IMR-90 (cell line): ENCODE data around the gene HYI. TPM values are rescaled to one million over a fixed set of nuclear protein-coding genes. Genes with fewer than 3 reads are reported as not detected.

ENCODE experiments used
- ATAC-seq: fragments of 200-7000 bp; cut with Tn5 transposase; 2 replicates; pipeline ENCODE4 v1.9.1; 2020; ENCODE audit warnings: low read depth, mild to moderate bottlenecking, moderate library complexity
- BruUV-seq: library from RNA; stranded (reverse); fragments of 400-500 nt; replicated peaks from 2 replicates; lab custom pipeline; 2021; lab: Mats Ljungman, UMichigan
- CTCF ChIA-PET: fragments of 300-600 bp; formaldehyde crosslinking; extraction: SDS; loops from one replicate; lab custom pipeline; 2021; ENCODE audit warnings: antibody characterized with exemption; lab: Yijun Ruan, JAX
- POLR2A ChIA-PET: fragments of 300-600 bp; sonication (Branson Sonifier 250); formaldehyde crosslinking; loops from one replicate; lab custom pipeline; 2022; ENCODE audit warnings: antibody characterized with exemption; ENCODE audit not compliant: unreplicated experiment; lab: Charles Lee
- DNase-seq: peaks from one replicate; pipeline ENCODE4 v3.0.0; 2013
- H2AFZ ChIP-seq: replicated peaks from 2 replicates; pipeline ENCODE3; 2013; ENCODE audit warnings: low read length, mild to moderate bottlenecking; ENCODE audit not compliant: poor library complexity
- H2AK5ac ChIP-seq: 2 replicates; pipeline ENCODE4 v1.6.1; 2013; ENCODE audit warnings: low read depth, low read length, inconsistent platforms
- H2AK9ac ChIP-seq: replicated peaks from 2 replicates; pipeline ENCODE3; 2013; ENCODE audit warnings: mild to moderate bottlenecking, low read depth, low read length, moderate library complexity; ENCODE audit not compliant: poor library complexity
- H2BK120ac ChIP-seq: 2 replicates; pipeline ENCODE4 v1.6.1; 2013; ENCODE audit warnings: low read depth, low read length, inconsistent platforms
- H2BK15ac ChIP-seq: 3 replicates; pipeline ENCODE4 v1.6.1; 2013; ENCODE audit warnings: low read depth, low read length, inconsistent platforms
- H2BK20ac ChIP-seq: 2 replicates; pipeline ENCODE4 v1.6.1; 2013; ENCODE audit warnings: low read depth, mild to moderate bottlenecking, inconsistent platforms, low read length, moderate library complexity
- H2BK5ac ChIP-seq: 2 replicates; pipeline ENCODE4 v1.6.1; 2013; ENCODE audit warnings: mild to moderate bottlenecking, low read depth, low read length, inconsistent platforms; ENCODE audit not compliant: poor library complexity, severe bottlenecking
- H3K14ac ChIP-seq: replicated peaks from 2 replicates; pipeline ENCODE4 v1.6.1; 2013; ENCODE audit warnings: low read depth, low read length, inconsistent platforms
- H3K18ac ChIP-seq: 2 replicates; pipeline ENCODE4 v1.6.1; 2013; ENCODE audit warnings: low read depth, low read length, control low read depth
- H3K23ac ChIP-seq: 2 replicates; pipeline ENCODE4 v1.6.1; 2013; ENCODE audit warnings: low read depth, low read length, inconsistent platforms
- H3K27ac ChIP-seq: 2 replicates; pipeline ENCODE4 v1.5.1; 2013; ENCODE audit warnings: mild to moderate bottlenecking, control low read depth, low read length; ENCODE audit not compliant: insufficient read depth
- H3K27me3 ChIP-seq: 2 replicates; pipeline ENCODE4 v1.6.1; 2013; ENCODE audit warnings: low read length; ENCODE audit not compliant: control insufficient read depth, insufficient read depth
- H3K36me3 ChIP-seq: 2 replicates; pipeline ENCODE4 v1.6.1; 2013; ENCODE audit warnings: low read length, mixed read lengths; ENCODE audit not compliant: control insufficient read depth, insufficient read depth
- H3K4ac ChIP-seq: 2 replicates; pipeline ENCODE4 v1.6.1; 2013; ENCODE audit warnings: low read depth, low read length, inconsistent platforms
- H3K4me1 ChIP-seq: 2 replicates; pipeline ENCODE4 v1.6.1; 2013; ENCODE audit warnings: low read length, mixed read lengths; ENCODE audit not compliant: control insufficient read depth, insufficient read depth
- H3K4me2 ChIP-seq: 2 replicates; pipeline ENCODE4 v1.6.1; 2013; ENCODE audit warnings: low read depth, mild to moderate bottlenecking, control low read depth, low read length, moderate library complexity
- H3K4me3 ChIP-seq: 2 replicates; pipeline ENCODE4 v1.5.1; 2013; ENCODE audit warnings: low read depth, mild to moderate bottlenecking, control low read depth, low read length, moderate library complexity; ENCODE audit not compliant: insufficient read depth
- H3K56ac ChIP-seq: 2 replicates; pipeline ENCODE4 v1.6.1; 2013; ENCODE audit warnings: low read length, inconsistent platforms; ENCODE audit not compliant: insufficient read depth; ENCODE audit errors: extremely low read depth
- H3K79me1 ChIP-seq, 2 experiments: 2 replicates each; pipeline ENCODE4 v1.6.1; 2013; ENCODE audit warnings: low read length in 2 of 2, inconsistent platforms in 1 of 2, low read depth in 1 of 2
- H3K9ac ChIP-seq: 2 replicates; pipeline ENCODE4 v1.6.1; 2013; ENCODE audit warnings: low read depth, low read length, control low read depth
- H3K9me1 ChIP-seq: 2 replicates; pipeline ENCODE4 v1.6.1; 2013; ENCODE audit warnings: low read length, inconsistent platforms; ENCODE audit not compliant: insufficient read depth
- H3K9me3 ChIP-seq: 2 replicates; pipeline ENCODE4 v1.6.1; 2013; ENCODE audit warnings: low read length; ENCODE audit not compliant: control insufficient read depth, insufficient read depth
- H4K20me1 ChIP-seq: 2 replicates; pipeline ENCODE4 v1.6.1; 2013; ENCODE audit warnings: low read length, inconsistent platforms; ENCODE audit not compliant: insufficient read depth
- H4K5ac ChIP-seq: 2 replicates; pipeline ENCODE4 v1.6.1; 2013; ENCODE audit warnings: mild to moderate bottlenecking, low read depth, low read length, control low read depth
- H4K8ac ChIP-seq, 2 experiments: 2 replicates each; pipeline ENCODE4 v1.6.1; 2013; ENCODE audit warnings: low read depth in 2 of 2, low read length in 2 of 2, control low read depth in 1 of 2, inconsistent platforms in 1 of 2
- H4K91ac ChIP-seq: 2 replicates; pipeline ENCODE4 v1.6.1; 2013; ENCODE audit warnings: low read depth, low read length, inconsistent platforms; ENCODE audit not compliant: insufficient read depth
- CEBPB ChIP-seq: IDR thresholded peaks from 2 replicates; pipeline ENCODE4 v1.6.1; 2012; ENCODE audit warnings: low read depth, low read length, improper control_type of control experiment
- NFE2L2 ChIP-seq: fragments of 150-350 bp; IDR thresholded peaks from 2 replicates; pipeline ENCODE4 v1.6.1; 2016; ENCODE audit warnings: low read depth, mild to moderate bottlenecking, low read length
- WGBS, 2 experiments: methylation state at CpG; one replicate each; pipeline versions ENCODE4 v1.1.5 to v1.1.7; 2013; ENCODE audit warnings: missing lambda C conversion rate in 2 of 2; ENCODE audit not compliant: insufficient read length in 1 of 2; ENCODE audit errors: extremely low coverage in 2 of 2; 5-methylcytosine and 5-hydroxymethylcytosine counted together
- dilution Hi-C: fragments of 300-500 bp; cut with HindIII; formaldehyde crosslinking; loops from one replicate; pipeline ENCODE4 v1.14.3; 2018; ENCODE audit warnings: low sequenced_read_pairs; ENCODE audit not compliant: unreplicated experiment
- in situ Hi-C: fragments of 300-500 bp; cut with MboI; formaldehyde crosslinking; loops from 3 replicates; pipeline ENCODE4 v1.14.3; 2019; ENCODE audit warnings: low sequenced_read_pairs, inconsistent platforms, mixed read lengths
- intact Hi-C: fragments of 100-400 bp; cut with micrococcal nuclease; formaldehyde crosslinking; loops from 2 replicates; pipeline ENCODE4 v1.10.0; 2022
- polyA plus RNA-seq, 3 experiments: library from polyadenylated mRNA; depleted of rRNA; stranded (reverse); fragments of >200 nt; gene quantifications; 2 replicates each; pipeline ENCODE4 v1.2.3, GENCODE V29; 2012; ENCODE audit warnings: low replicate concordance in 1 of 3
- total RNA-seq: library from RNA; depleted of rRNA; stranded (reverse); fragments of >200 nt; gene quantifications from 2 replicates; pipeline ENCODE4 v1.2.3, GENCODE V29; 2012

Gene HYI
- total and polyA plus RNA-seq, 2 of the 4 experiments (the other 2 are of a cell fraction): 21.5 to 53.7 TPM

GRCh38 chr1:43484367-43484766, 30.6 kb upstream of the HYI start:
- TF ChIP-seq CEBPB (peak; percentile 26; the same call in 1 of the 2 replicates), NFE2L2 (no peak)

More at GRCh38 chr1:43484367-43484766, 30.6 kb upstream of the HYI start:
- H4K5ac ChIP-seq: no peak overlapping the region
- H3K9me1 ChIP-seq: no peaks in the 10 kb centered on the region
- dilution Hi-C loops: no loop called here
- H4K8ac ChIP-seq: no peak overlapping the region
- H3K18ac ChIP-seq: no peak overlapping the region
- H3K56ac ChIP-seq: no peak overlapping the region
- no peak overlapping the region for H3K4me3 ChIP-seq
- no peak overlapping the region for H3K4me2 ChIP-seq
- H3K4ac ChIP-seq: no peak overlapping the region
- ATAC-seq: no peak
- no peak overlapping the region for H2AFZ ChIP-seq
- intact Hi-C loops: no loop called here
- WGBS, 2 experiments: no CpG with 5 or more reads among the region's 2 CpGs
- no peak overlapping the region for H2BK120ac ChIP-seq
- H3K9me3 ChIP-seq: no peaks in the 10 kb centered on the region; the same call in 1 of the 2 replicates
- H2AK9ac ChIP-seq: no peak overlapping the region
- H3K27me3 ChIP-seq: no peaks in the 10 kb centered on the region
- in situ Hi-C loops: no loop called here
- H2BK20ac ChIP-seq: no peak overlapping the region
- H3K79me1 ChIP-seq: no peaks in the 10 kb centered on the region
- H4K91ac ChIP-seq: no peak overlapping the region
- ChIA-PET CTCF (no interaction called here), POLR2A (no interaction called here)
- no peak overlapping the region for H3K23ac ChIP-seq
- H3K27ac ChIP-seq: no peak overlapping the region
- H3K9ac ChIP-seq: no peak overlapping the region
- no peak overlapping the region for H3K14ac ChIP-seq
- H2AK5ac ChIP-seq: no peak overlapping the region
- H3K4me1 ChIP-seq: 0 out of 2 replicates have a peak, but pooled peaks cover 2% of the 10 kb centered on the region
- H2BK15ac ChIP-seq: no peak overlapping the region
- BruUV-seq: no TSS peak
- no peak for DNase-seq
- H2BK5ac ChIP-seq: no peak overlapping the region
- H3K36me3 ChIP-seq: no peaks in the 10 kb centered on the region
- H4K20me1 ChIP-seq: no peaks in the 10 kb centered on the region
